KG1 (cell line): ENCODE data around the gene PAX4.

Source experiments
- DNase-seq: peaks from one replicate; lab custom pipeline; 2025; lab: John Stamatoyannopoulos, UW

The PAX4 gene

GRCh38 chr7:127629268-127629854 lies 11.4 kb upstream of the PAX4 start:
- no peak for DNase-seq

- DNase-seq: no peak
These were observed 10.5 kb upstream of the PAX4 start for GRCh38 chr7:127628445-127628844.

- DNase-seq: no peak
These were observed 7.4 kb upstream of the PAX4 start for GRCh38 chr7:127625331-127625730.

- no peak for DNase-seq
These were observed 2.7 kb upstream of the PAX4 start for GRCh38 chr7:127620406-127621233.

- no peak for DNase-seq
These were observed 1.9 kb upstream of the PAX4 start for GRCh38 chr7:127619681-127620405.

GRCh38 chr7:127618775-127619174 lies 833 bp upstream of the PAX4 start:
- DNase-seq: no peak

GRCh38 chr7:127616724-127617123 lies 1.2 kb downstream of the PAX4 start:
- no peak for DNase-seq

GRCh38 chr7:127612263-127612662 lies 5.7 kb downstream of the PAX4 start:
- DNase-seq: no peak

- DNase-seq: no peak
These were observed 8.6 kb downstream of the PAX4 start for GRCh38 chr7:127609297-127609696.

GRCh38 chr7:127608446-127608845 lies 9.5 kb downstream of the PAX4 start:
- DNase-seq: no peak

GRCh38 chr7:127600885-127601284 lies 17.1 kb downstream of the PAX4 start:
- DNase-seq: no peak

GRCh38 chr7:127598318-127598717 lies 19.6 kb downstream of the PAX4 start:
- DNase-seq: no peak

- DNase-seq: no peak
These were observed 22.2 kb downstream of the PAX4 start for GRCh38 chr7:127595737-127596136.

GRCh38 chr7:127594490-127594889 lies 23.5 kb downstream of the PAX4 start:
- DNase-seq: peak; percentile 15

- no peak for DNase-seq
These were observed 25.4 kb downstream of the PAX4 start for GRCh38 chr7:127592550-127592949.

GRCh38 chr7:127591591-127591990 lies 26.4 kb downstream of the PAX4 start:
- DNase-seq: no peak

- DNase-seq: no peak
These were observed 26.8 kb downstream of the PAX4 start for GRCh38 chr7:127591189-127591588.

- DNase-seq: no peak
These were observed 28.0 kb downstream of the PAX4 start for GRCh38 chr7:127589896-127590295.

- DNase-seq: no peak
These were observed 29.1 kb downstream of the PAX4 start for GRCh38 chr7:127588697-127589482.

GRCh38 chr7:127588019-127588696 lies 29.8 kb downstream of the PAX4 start, which contains the start of gene ARF5:
Gene ARF5, plus strand, starts transcription at chr7:127588411. Its CDS starts 88 bp downstream, at chr7:127588499.
- peak; percentile 2 for DNase-seq

- no peak for DNase-seq
These were observed 30.3 kb downstream of the PAX4 start for GRCh38 chr7:127587663-127588018.

- DNase-seq: no peak
These were observed 31.6 kb downstream of the PAX4 start for GRCh38 chr7:127586346-127586745.
